Right lobe of liver (tissue), 6 donors: ENCODE measurements around the gene GLP2R. TPM values are rescaled to one million over a fixed set of nuclear protein-coding genes. Genes with fewer than 3 reads are reported as not detected.

Experiments
- ATAC-seq, 4 donors: fragments of 200-7000 bp; cut with Tn5 transposase; one replicate each; pipeline ENCODE4 v1.9.1; 2020; ENCODE audit warnings: mild to moderate bottlenecking in 4 of 4, moderate library complexity in 4 of 4
- DNase-seq, 3 donors: peaks; one replicate each; pipeline ENCODE4 v3.0.0-alpha.2; 2020
- H3K27ac ChIP-seq, 3 donors: fragments of 200-600 bp; one replicate each; pipeline ENCODE4 v1.8.0; 2022
- H3K27me3 ChIP-seq, 2 donors: fragments of 200-600 bp; one replicate each; pipeline ENCODE4 v1.8.0; 2022
- H3K36me3 ChIP-seq, 4 donors: fragments of 200-600 bp; sonication (generic) in 1 of 4; one replicate each; pipeline versions ENCODE4 v1.5.1 to v1.8.0; 2017 to 2022; ENCODE audit warnings: control low read depth in 1 of 4
- H3K4me1 ChIP-seq, 4 donors: fragments of 200-600 bp; sonication (generic) in 1 of 4; one replicate each; pipeline versions ENCODE4 v1.5.1 to v1.8.0; 2017 to 2022; ENCODE audit warnings: control low read depth in 1 of 4
- H3K4me3 ChIP-seq, 3 donors: fragments of 200-600 bp; one replicate each; pipeline ENCODE4 v1.8.0; 2022
- H3K9me3 ChIP-seq, 4 donors: fragments of 200-600 bp; sonication (generic) in 1 of 4; one replicate each; pipeline versions ENCODE4 v1.5.1 to v1.8.0; 2017 to 2022; ENCODE audit warnings: control low read depth in 1 of 4
- CTCF ChIP-seq, 4 donors: fragments of 200-600 bp in 3 of 4; fragments of 450-650 bp in 1 of 4; IDR thresholded peaks; one replicate each; pipeline versions ENCODE4 v1.5.1 to v1.8.0; 2016 to 2022; ENCODE audit warnings: antibody characterized with exemption in 4 of 4, mild to moderate bottlenecking in 2 of 4
- POLR2A ChIP-seq: fragments of 450-650 bp; IDR thresholded peaks from one replicate; pipeline ENCODE4 v1.6.1; 2017; ENCODE audit warnings: antibody characterized with exemption, mild to moderate bottlenecking
- WGBS: methylation state at CpG from one replicate; pipeline ENCODE4 v1.1.6; 2018; ENCODE audit warnings: low coverage, low lambda C conversion rate; ENCODE audit not compliant: insufficient coverage; ENCODE audit errors: missing lambda C conversion rate; 5-methylcytosine and 5-hydroxymethylcytosine counted together
- intact Hi-C, 2 donors: fragments of 100-400 bp; cut with DNase I; formaldehyde crosslinking; loops; one replicate each; pipeline versions ENCODE4 v1.11.2 to v1.14.1; 2022
- total RNA-seq, 6 experiments: library from RNA; depleted of rRNA in 2 of 6; stranded (reverse); fragments of >200 nt in 2 of 6; fragmentation: NEBNext Ultra II Directional in 3 of 6; extraction: Animal tissue kit (Norgen Biotek cat#: 25700) in 3 of 6; gene quantifications; one replicate each; pipeline versions ENCODE4 v1.1.0 to v1.2.4, GENCODE V29; 2016 to 2023
- donor health status: DM: no; HTN: yes; CAD: no.
- donor health status: DM: no; HTN: no; CAD: no.
- donor health status: DM: no; HTN: no; CAD: no.
- donor health status: DM: no; HTN: yes; CAD: no.
- donor health status: DM: no; HTN: yes; CAD: no.

Gene GLP2R
- total RNA-seq, 6 experiments from 2014 or later, result 0.12 to 2.4 (median 0.63) TPM

DNA sequence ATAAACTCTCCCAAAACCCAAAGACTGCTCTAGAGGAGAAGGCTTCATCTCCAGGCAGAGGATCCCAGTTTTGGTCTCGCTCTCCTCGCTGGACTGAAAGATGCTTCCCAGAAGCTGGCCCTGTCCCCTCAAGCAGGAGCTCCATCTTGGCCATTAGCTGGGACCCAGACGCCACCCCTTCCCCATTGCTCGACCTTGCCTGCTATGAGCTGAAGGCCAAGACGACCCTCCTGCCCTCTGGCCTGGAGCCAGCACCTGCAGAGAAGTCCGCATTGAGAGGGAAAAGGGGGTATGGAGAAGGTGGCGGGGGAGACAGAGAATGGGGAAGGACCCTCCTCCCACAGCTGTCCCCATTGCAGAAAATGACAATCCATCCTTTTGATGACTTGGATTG is 82.9 kb downstream of the GLP2R start:
- H3K27me3 ChIP-seq, result no peaks in the 10 kb centered on the region
- H3K4me3 ChIP-seq, result no peak overlapping the region
- H3K4me1 ChIP-seq, result no peaks in the 10 kb centered on the region
- no peaks in the 10 kb centered on the region for H3K36me3 ChIP-seq
- no peaks in the 10 kb centered on the region for H3K9me3 ChIP-seq
- DNase-seq (no peak), ATAC-seq (no peak)
- WGBS, result 70% methylated on average over 3 of the region's 7 CpGs
- intact Hi-C loops, result no loop called here
- TF ChIP-seq CTCF (IDR thresholded peaks at IDR 0.05) (no peak), POLR2A (no peak)
- H3K27ac ChIP-seq, result no peak overlapping the region

DNA sequence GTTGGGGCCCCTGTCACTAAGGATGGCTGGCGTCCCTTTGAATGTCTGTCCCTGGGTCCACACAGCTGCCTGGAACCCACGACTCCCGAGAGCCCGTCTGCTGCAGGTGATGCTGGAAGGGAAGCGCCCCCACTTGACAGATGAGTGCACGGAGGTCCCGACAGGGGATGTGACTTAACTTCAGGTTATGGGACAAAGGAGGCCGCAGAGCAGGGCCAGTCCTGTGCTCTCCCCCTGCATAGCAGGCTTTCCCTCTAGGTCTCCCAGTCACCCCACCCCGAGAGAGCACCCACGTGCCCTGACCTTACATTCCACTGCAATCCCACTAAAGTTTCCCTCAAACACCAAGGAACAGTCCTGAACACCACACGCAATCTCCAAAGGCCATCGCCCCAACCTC is 85.4 kb downstream of the GLP2R start:
- DNase-seq (no peak), ATAC-seq (no peak)
- TF ChIP-seq CTCF (IDR thresholded peaks at IDR 0.05) (no peak), POLR2A (no peak)
- Histone ChIP-seq H3K4me3 (no peak overlapping the region), H3K9me3 (no peaks in the 10 kb centered on the region), H3K27ac (no peak overlapping the region), H3K4me1 (no peaks in the 10 kb centered on the region), H3K27me3 (no peaks in the 10 kb centered on the region), H3K36me3 (no peaks in the 10 kb centered on the region)
- 58% methylated on average over 2 of the region's 12 CpGs for WGBS
- intact Hi-C loops, result no loop called here

DNA sequence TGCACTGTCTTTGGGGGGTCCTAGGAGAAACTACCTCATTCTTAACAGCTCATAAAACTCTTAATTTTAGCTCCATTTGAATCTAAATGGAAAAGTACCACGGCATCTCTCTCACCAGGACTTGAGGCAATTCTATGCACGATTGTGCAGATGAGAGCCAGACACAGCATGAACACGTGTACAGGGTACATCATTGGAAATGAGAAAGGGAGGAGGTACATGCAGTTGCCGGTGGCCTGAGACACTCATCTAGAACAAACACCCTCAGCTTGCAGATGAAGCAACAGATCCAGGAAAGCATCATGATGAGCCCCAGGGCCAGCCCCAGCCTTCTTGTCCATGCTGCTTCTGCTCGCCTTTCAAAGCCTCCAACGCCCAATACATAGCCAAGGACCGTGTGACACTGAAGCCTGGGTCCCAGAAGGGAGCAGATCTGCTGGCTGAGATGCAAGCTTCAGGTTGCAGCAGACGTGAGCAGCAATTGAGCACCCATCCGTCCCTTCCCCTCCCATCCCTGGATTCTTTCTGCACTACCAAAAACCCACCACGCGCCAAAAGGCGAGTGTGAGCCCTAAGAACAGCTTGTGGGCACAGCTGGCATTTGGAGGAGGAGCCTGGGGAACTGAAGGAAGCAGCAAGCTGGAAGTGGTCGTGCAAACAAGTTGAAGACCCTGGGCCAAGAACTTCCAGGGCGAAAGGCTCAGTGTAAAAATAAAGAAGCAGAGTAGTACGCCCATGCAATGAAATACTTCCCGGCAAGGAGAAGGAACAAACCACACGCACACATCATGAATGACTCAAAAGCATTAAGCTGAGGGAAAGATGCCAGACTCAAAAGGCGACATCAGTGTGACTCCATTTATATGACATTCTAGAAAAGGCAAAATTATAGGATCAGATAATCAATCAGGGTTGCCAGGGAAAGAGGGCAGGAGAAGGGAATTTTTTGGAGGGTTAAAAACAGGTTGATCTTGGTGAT is 86.7 kb downstream of the GLP2R start:
- Histone ChIP-seq H3K36me3 (no peaks in the 10 kb centered on the region), H3K4me3 (no peak overlapping the region), H3K9me3 (no peaks in the 10 kb centered on the region), H3K27me3 (no peaks in the 10 kb centered on the region), H3K4me1 (no peaks in the 10 kb centered on the region), H3K27ac (no peak overlapping the region)
- ATAC-seq, result no peak
- TF ChIP-seq POLR2A, result no peak
- TF ChIP-seq CTCF (IDR thresholded peaks at IDR 0.05), result no peak
- intact Hi-C loops, result no loop called here
- WGBS, result 65% methylated on average over 15 of the region's 18 CpGs
- DNase-seq, result no peak

DNA sequence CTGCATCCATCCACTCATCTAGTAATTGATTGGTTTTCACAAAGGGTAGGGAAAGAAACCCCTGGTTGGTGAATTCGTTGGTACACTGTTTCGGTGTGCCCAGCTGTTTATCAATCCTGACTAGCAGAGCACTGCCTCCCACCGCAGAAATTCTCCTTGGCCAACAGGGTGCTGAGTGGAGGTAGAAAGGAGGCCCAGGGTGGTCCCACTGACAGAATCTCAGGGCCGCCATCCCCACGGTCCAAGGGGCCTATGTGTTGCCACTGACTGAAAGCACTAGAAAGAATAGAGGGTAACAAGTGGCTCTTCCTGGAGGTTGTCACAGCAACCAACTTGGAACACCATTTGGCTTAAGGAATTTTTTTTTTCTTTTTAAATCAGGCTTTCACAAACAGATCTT is 87.8 kb downstream of the GLP2R start:
- Histone ChIP-seq H3K4me3 (no peak overlapping the region), H3K4me1 (no peaks in the 10 kb centered on the region), H3K9me3 (no peaks in the 10 kb centered on the region), H3K27me3 (no peaks in the 10 kb centered on the region), H3K36me3 (no peaks in the 10 kb centered on the region), H3K27ac (no peak overlapping the region)
- ATAC-seq (no peak), DNase-seq (no peak)
- intact Hi-C loops, result no loop called here
- WGBS, result 56% methylated on average over 4 of the region's 5 CpGs
- no peak for TF ChIP-seq POLR2A
- no peak for TF ChIP-seq CTCF (IDR thresholded peaks at IDR 0.05)
